ENCODE measurements around the gene ZNF558. TPM values are rescaled to one million over a fixed set of nuclear protein-coding genes. Genes with fewer than 3 reads are reported as not detected.
A peak's percentile ranks its signal among the peaks of the same experiment; 100 is the strongest.
"Not testable (repeated sequence)": the region's sequence is repeated elsewhere in the genome, so short reads cannot be mapped to it uniquely, and the experiment has no call there.

The ZNF558 gene
- total RNA-seq, 1 experiment from 2014 or later = 36.5 TPM

DNA sequence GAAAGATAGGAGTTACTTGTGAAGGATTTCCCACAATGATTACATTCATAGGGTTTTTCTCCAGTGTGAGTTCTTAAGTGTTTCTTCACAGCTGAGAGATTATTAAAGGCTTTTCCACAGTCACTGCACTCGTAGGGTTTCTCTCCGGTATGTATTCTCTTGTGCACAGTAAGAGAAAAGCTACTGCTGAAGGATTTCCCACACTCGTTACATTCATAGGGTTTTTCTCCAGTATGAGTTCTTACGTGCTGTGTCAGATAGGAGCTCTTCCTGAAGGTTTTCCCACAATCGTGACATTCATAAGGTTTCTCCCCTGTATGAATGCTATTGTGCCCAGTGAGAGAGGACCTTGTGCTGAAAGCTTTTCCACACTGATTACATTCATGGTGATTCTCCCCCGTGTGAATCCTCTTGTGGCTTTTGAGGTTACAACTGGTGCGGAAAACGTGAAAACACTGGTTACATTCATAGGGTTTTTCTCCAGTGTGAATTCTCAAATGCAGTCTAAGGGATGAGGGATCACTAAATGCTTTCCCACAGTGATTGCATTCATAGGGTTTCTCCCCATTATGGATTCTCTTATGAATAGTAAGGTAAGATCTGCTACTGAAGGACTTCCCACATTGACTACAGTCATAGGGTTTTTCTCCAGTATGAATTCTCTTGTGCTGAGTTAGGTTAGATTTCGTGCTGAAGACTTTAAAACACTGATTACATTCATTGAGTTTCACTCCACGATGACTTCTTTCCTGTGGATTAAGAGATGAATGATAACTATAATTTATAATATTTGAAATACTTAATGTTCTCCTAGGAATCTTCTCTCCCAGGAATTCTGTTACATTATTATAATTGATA is 20.6 kb downstream of the ZNF558 start:
- ChIA-PET POLR2A (ENCODE audit: unreplicated experiment) (no interaction called here), CTCF (no interaction called here)
- Histone ChIP-seq H3K27me3 (ENCODE audit: low read length) (no peaks in the 10 kb centered on the region), H2AFZ (ENCODE audit: low read length) (no peak overlapping the region), H3K4me1 (ENCODE audit: insufficient read depth, low read length) (no peaks in the 10 kb centered on the region), H3K9ac (ENCODE audit: low read length) (no peak overlapping the region), H4K20me1 (ENCODE audit: low read length) (no peaks in the 10 kb centered on the region), H3K36me3 (ENCODE audit: low read depth, low read length) (peaks cover 90% of the 10 kb centered on the region), H3K79me2 (ENCODE audit: low read length) (no peaks in the 10 kb centered on the region), H3K4me3 (ENCODE audit: low read length) (peak overlapping the region; percentile 19; the same call in 1 of the 2 replicates), H3F3A (ENCODE audit: low read length, unreplicated experiment) (no peaks in the 10 kb centered on the region), H3K4me2 (ENCODE audit: low read length) (no peak overlapping the region), H3K27ac (ENCODE audit: low read length) (no peak overlapping the region), H3K9me3 (ENCODE audit: low read length) (peaks cover 86% of the 10 kb centered on the region), H3K9me2 (replicated peaks; ENCODE audit: low read length) (no peaks in the 10 kb centered on the region)
- intact Hi-C loops (cut with micrococcal nuclease) = no loop called here
- TSS peak; percentile 37 for BruUV-seq (replicated peaks)
- no peak for ATAC-seq
- DNase-seq = peak; percentile 10
- TF ChIP-seq EZH2 (IDR thresholded peaks at IDR 0.05; ENCODE audit: low read length, unreplicated experiment) = no peak
- no peak for TF ChIP-seq EZH2phosphoT487 (IDR thresholded peaks at IDR 0.05; ENCODE audit: borderline replicate concordance, low read length)
- TF ChIP-seq, protein P1, sequence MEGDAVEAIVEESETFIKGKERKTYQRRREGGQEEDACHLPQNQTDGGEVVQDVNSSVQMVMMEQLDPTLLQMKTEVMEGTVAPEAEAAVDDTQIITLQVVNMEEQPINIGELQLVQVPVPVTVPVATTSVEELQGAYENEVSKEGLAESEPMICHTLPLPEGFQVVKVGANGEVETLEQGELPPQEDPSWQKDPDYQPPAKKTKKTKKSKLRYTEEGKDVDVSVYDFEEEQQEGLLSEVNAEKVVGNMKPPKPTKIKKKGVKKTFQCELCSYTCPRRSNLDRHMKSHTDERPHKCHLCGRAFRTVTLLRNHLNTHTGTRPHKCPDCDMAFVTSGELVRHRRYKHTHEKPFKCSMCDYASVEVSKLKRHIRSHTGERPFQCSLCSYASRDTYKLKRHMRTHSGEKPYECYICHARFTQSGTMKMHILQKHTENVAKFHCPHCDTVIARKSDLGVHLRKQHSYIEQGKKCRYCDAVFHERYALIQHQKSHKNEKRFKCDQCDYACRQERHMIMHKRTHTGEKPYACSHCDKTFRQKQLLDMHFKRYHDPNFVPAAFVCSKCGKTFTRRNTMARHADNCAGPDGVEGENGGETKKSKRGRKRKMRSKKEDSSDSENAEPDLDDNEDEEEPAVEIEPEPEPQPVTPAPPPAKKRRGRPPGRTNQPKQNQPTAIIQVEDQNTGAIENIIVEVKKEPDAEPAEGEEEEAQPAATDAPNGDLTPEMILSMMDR (conservative IDR thresholded peaks at IDR 0.05; ENCODE audit: low read depth, low read length) = no peak

DNA sequence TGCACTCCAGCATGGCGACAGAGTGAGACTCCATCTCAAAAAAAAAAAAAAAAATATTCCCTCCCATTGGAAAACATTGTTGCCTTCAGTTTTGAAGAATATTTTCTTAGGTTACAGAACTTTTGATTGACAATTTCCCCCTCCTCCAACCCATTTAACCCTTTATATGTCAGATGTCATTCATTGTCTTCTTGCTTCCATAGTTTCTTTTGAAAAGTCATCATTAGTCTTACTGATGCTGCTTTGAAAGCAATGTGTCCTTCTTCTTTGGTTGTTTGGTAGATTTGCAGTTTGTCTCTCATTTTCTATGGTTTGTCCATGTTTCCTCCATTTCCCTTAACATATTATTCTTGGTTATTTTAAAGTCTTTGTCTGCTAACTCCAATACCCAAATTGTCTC is 25.4 kb downstream of the ZNF558 start:
- Histone ChIP-seq H3F3A (ENCODE audit: low read length, unreplicated experiment) (no peaks in the 10 kb centered on the region), H3K4me3 (ENCODE audit: low read length) (no peak overlapping the region), H3K4me2 (ENCODE audit: low read length) (no peak overlapping the region), H3K9me3 (ENCODE audit: low read length) (peaks cover 53% of the 10 kb centered on the region), H2AFZ (ENCODE audit: low read length) (no peak overlapping the region), H3K36me3 (ENCODE audit: low read depth, low read length) (peaks cover 58% of the 10 kb centered on the region), H3K27ac (ENCODE audit: low read length) (no peak overlapping the region), H3K4me1 (ENCODE audit: insufficient read depth, low read length) (no peaks in the 10 kb centered on the region), H3K79me2 (ENCODE audit: low read length) (no peaks in the 10 kb centered on the region), H3K9me2 (replicated peaks; ENCODE audit: low read length) (no peaks in the 10 kb centered on the region), H4K20me1 (ENCODE audit: low read length) (no peaks in the 10 kb centered on the region), H3K27me3 (ENCODE audit: low read length) (no peaks in the 10 kb centered on the region), H3K9ac (ENCODE audit: low read length) (no peak overlapping the region)
- TF ChIP-seq, protein P1 (conservative IDR thresholded peaks at IDR 0.05; ENCODE audit: low read depth, low read length) = no peak
- TF ChIP-seq EZH2phosphoT487 (IDR thresholded peaks at IDR 0.05; ENCODE audit: borderline replicate concordance, low read length) (no peak), EZH2 (IDR thresholded peaks at IDR 0.05; ENCODE audit: low read length, unreplicated experiment) (no peak)
- BruUV-seq (replicated peaks) = no TSS peak
- ATAC-seq (no peak), DNase-seq (no peak)
- ChIA-PET CTCF (no interaction called here), POLR2A (ENCODE audit: unreplicated experiment) (no interaction called here)
- intact Hi-C loops (cut with micrococcal nuclease) = no loop called here

GRCh38 chr19:8794823-8795222 is 37.3 kb downstream of the ZNF558 start:
- Histone ChIP-seq H3K9me2 (replicated peaks; ENCODE audit: low read length) (no peaks in the 10 kb centered on the region), H3K9me3 (ENCODE audit: low read length) (peaks cover 17% of the 10 kb centered on the region), H3F3A (ENCODE audit: low read length, unreplicated experiment) (no peaks in the 10 kb centered on the region), H3K9ac (ENCODE audit: low read length) (no peak overlapping the region), H3K4me1 (ENCODE audit: insufficient read depth, low read length) (no peaks in the 10 kb centered on the region), H4K20me1 (ENCODE audit: low read length) (no peaks in the 10 kb centered on the region), H3K27me3 (ENCODE audit: low read length) (peaks cover 24% of the 10 kb centered on the region), H3K79me2 (ENCODE audit: low read length) (no peaks in the 10 kb centered on the region), H3K4me2 (ENCODE audit: low read length) (no peak overlapping the region), H3K4me3 (ENCODE audit: low read length) (no peak overlapping the region; the same call in 1 of the 2 replicates), H3K36me3 (ENCODE audit: low read depth, low read length) (no peaks in the 10 kb centered on the region), H2AFZ (ENCODE audit: low read length) (no peak overlapping the region), H3K27ac (ENCODE audit: low read length) (no peak overlapping the region)
- no peak for TF ChIP-seq EZH2 (IDR thresholded peaks at IDR 0.05; ENCODE audit: low read length, unreplicated experiment)
- TF ChIP-seq EZH2phosphoT487 (IDR thresholded peaks at IDR 0.05; ENCODE audit: borderline replicate concordance, low read length) = no peak
- TF ChIP-seq, protein P1 (conservative IDR thresholded peaks at IDR 0.05; ENCODE audit: low read depth, low read length) = no peak
- ATAC-seq (no peak), DNase-seq (no peak)
- ChIA-PET CTCF (no interaction called here), POLR2A (ENCODE audit: unreplicated experiment) (no interaction called here)
- BruUV-seq (replicated peaks) = no TSS peak
- intact Hi-C loops (cut with micrococcal nuclease) = no loop called here

GRCh38 chr19:8773587-8773986 is 58.5 kb downstream of the ZNF558 start:
- DNase-seq; H3K9ac ChIP-seq (ENCODE audit: low read length); H3F3A ChIP-seq (ENCODE audit: low read length, unreplicated experiment); POLR2A ChIA-PET (ENCODE audit: unreplicated experiment); CTCF ChIA-PET; H3K4me3 ChIP-seq (ENCODE audit: low read length); H3K4me2 ChIP-seq (ENCODE audit: low read length); H4K20me1 ChIP-seq (ENCODE audit: low read length); H3K27ac ChIP-seq (ENCODE audit: low read length); intact Hi-C loops (cut with micrococcal nuclease); H3K79me2 ChIP-seq (ENCODE audit: low read length); ATAC-seq; H3K4me1 ChIP-seq (ENCODE audit: insufficient read depth, low read length); H3K36me3 ChIP-seq (ENCODE audit: low read depth, low read length); H3K27me3 ChIP-seq (ENCODE audit: low read length); H3K9me3 ChIP-seq (ENCODE audit: low read length); H3K9me2 ChIP-seq (replicated peaks; ENCODE audit: low read length); BruUV-seq (replicated peaks); H2AFZ ChIP-seq (ENCODE audit: low read length): not testable (repeated sequence)
